Measurements from ENCODE around the gene PPP2R3A. TPM values are rescaled to one million over a fixed set of nuclear protein-coding genes. Genes with fewer than 3 reads are reported as not detected.

The PPP2R3A gene
- total RNA-seq, 4 donors from 2014 or later, result 34.7 to 73.4 (median 38.8) TPM

GRCh38 chr3:136171097-136171542, 205.6 kb downstream of the PPP2R3A start:
- intact Hi-C loops (cut with DNase I; ENCODE audit: low total_unique reads) (no loop called here), in situ Hi-C loops (cut with MboI; ENCODE audit: low pct_ligation_motif_present in 1 of 4, low pct_unique_long_range_greater_than_20kb in 1 of 4, low sequenced_read_pairs in 3 of 4) (no loop called here)
- H3K4me3 ChIP-seq, result no peak overlapping the region
- TF ChIP-seq POLR2AphosphoS5 (IDR thresholded peaks at IDR 0.05) (no peak), CTCF (IDR thresholded peaks at IDR 0.05) (no peak), EP300 (IDR thresholded peaks at IDR 0.05; ENCODE audit: low read depth) (no peak), POLR2A (IDR thresholded peaks at IDR 0.05) (no peak)
- no peaks in the 10 kb centered on the region for H3K9me3 ChIP-seq
- no peak for DNase-seq
- peaks cover 0 to 49% (median 24%) of the 10 kb centered on the region in 4 donors for H3K4me1 ChIP-seq
- 55% methylated on average over 1 of the region's 1 CpG; no CpG with 5 or more reads in 1 of the 2 donors for WGBS, 2 donors (ENCODE audit: low coverage in 1 of 2)
- no peak overlapping the region for H3K27ac ChIP-seq
- no peaks in the 10 kb centered on the region for H3K36me3 ChIP-seq
- no peaks in the 10 kb centered on the region for H3K27me3 ChIP-seq

GRCh38 chr3:136173939-136174490, 208.5 kb downstream of the PPP2R3A start:
- no peak for DNase-seq
- no peak for TF ChIP-seq EP300 (IDR thresholded peaks at IDR 0.05; ENCODE audit: low read depth)
- TF ChIP-seq CTCF (IDR thresholded peaks at IDR 0.05), result no peak
- TF ChIP-seq POLR2A (IDR thresholded peaks at IDR 0.05), result no peak
- no peak for TF ChIP-seq POLR2AphosphoS5 (IDR thresholded peaks at IDR 0.05)
- Histone ChIP-seq H3K27ac (no peak overlapping the region), H3K9me3 (no peaks in the 10 kb centered on the region), H3K4me3 (no peak overlapping the region), H3K36me3 (no peaks in the 10 kb centered on the region), H3K4me1 (peaks cover 0 to 52% (median 32%) of the 10 kb centered on the region in 4 donors), H3K27me3 (no peaks in the 10 kb centered on the region)
- in situ Hi-C loops (cut with MboI; ENCODE audit: low pct_ligation_motif_present in 1 of 4, low pct_unique_long_range_greater_than_20kb in 1 of 4, low sequenced_read_pairs in 3 of 4), result no loop called here
- intact Hi-C loops (cut with DNase I; ENCODE audit: low total_unique reads), result no loop called here

GRCh38 chr3:136177876-136178275, 212.3 kb downstream of the PPP2R3A start:
- H3K4me3 ChIP-seq, result no peak overlapping the region
- H3K36me3 ChIP-seq, result no peaks in the 10 kb centered on the region
- H3K9me3 ChIP-seq, result no peaks in the 10 kb centered on the region
- peaks cover 14 to 75% (median 50%) of the 10 kb centered on the region in 4 donors for H3K4me1 ChIP-seq
- DNase-seq, result no peak
- no peaks in the 10 kb centered on the region for H3K27me3 ChIP-seq
- no peak for TF ChIP-seq EP300 (IDR thresholded peaks at IDR 0.05; ENCODE audit: low read depth)
- TF ChIP-seq CTCF (IDR thresholded peaks at IDR 0.05), result no peak
- no peak for TF ChIP-seq POLR2AphosphoS5 (IDR thresholded peaks at IDR 0.05)
- TF ChIP-seq POLR2A (IDR thresholded peaks at IDR 0.05), result no peak
- 56 to 57% methylated on average over 4 of the region's 4 CpGs for WGBS, 2 donors (ENCODE audit: low coverage in 1 of 2)
- H3K27ac ChIP-seq, result no peak overlapping the region
- intact Hi-C loops (cut with DNase I; ENCODE audit: low total_unique reads) (no loop called here), in situ Hi-C loops (cut with MboI; ENCODE audit: low pct_ligation_motif_present in 1 of 4, low pct_unique_long_range_greater_than_20kb in 1 of 4, low sequenced_read_pairs in 3 of 4) (no loop called here)

GRCh38 chr3:136181741-136182140, 216.2 kb downstream of the PPP2R3A start:
- Histone ChIP-seq H3K9me3 (no peaks in the 10 kb centered on the region), H3K27ac (no peak overlapping the region), H3K4me1 (peaks cover 24 to 81% (median 41%) of the 10 kb centered on the region in 4 donors), H3K27me3 (no peaks in the 10 kb centered on the region), H3K4me3 (no peak overlapping the region), H3K36me3 (no peaks in the 10 kb centered on the region)
- no peak for DNase-seq
- WGBS, 2 donors (ENCODE audit: low coverage in 1 of 2), result 75 to 85% methylated on average over 2 to 8 of the region's 8 CpGs
- intact Hi-C loops (cut with DNase I; ENCODE audit: low total_unique reads), result no loop called here
- no peak for TF ChIP-seq CTCF (IDR thresholded peaks at IDR 0.05)
- no peak for TF ChIP-seq POLR2AphosphoS5 (IDR thresholded peaks at IDR 0.05)
- in situ Hi-C loops (cut with MboI; ENCODE audit: low pct_ligation_motif_present in 1 of 4, low pct_unique_long_range_greater_than_20kb in 1 of 4, low sequenced_read_pairs in 3 of 4), result no loop called here

All from transverse colon (tissue), 4 donors.